Effector memory CD4-positive, alpha-beta T cell (primary cell): Measurements from ENCODE around the gene NHLRC2.

Source experiments
- DNase-seq, 3 donors: peaks; one replicate each; pipeline ENCODE4 v3.0.0-alpha.2; 2020
- H3K27ac ChIP-seq: 2 replicates; pipeline ENCODE4 v1.7.0; 2013; ENCODE audit warnings: mild to moderate bottlenecking, low read length, moderate library complexity; ENCODE audit not compliant: insufficient read depth, poor library complexity, severe bottlenecking
- H3K27me3 ChIP-seq: replicated peaks from 2 replicates; pipeline ENCODE4 v1.7.0; 2013; ENCODE audit warnings: mild to moderate bottlenecking, low read length; ENCODE audit not compliant: insufficient read depth, control insufficient read depth, poor library complexity, severe bottlenecking
- H3K36me3 ChIP-seq: 2 replicates; pipeline ENCODE4 v1.7.0; 2013; ENCODE audit warnings: mild to moderate bottlenecking, low read length, moderate library complexity; ENCODE audit not compliant: control insufficient read depth, insufficient read depth
- H3K4me1 ChIP-seq: 2 replicates; pipeline ENCODE4 v1.7.0; 2013; ENCODE audit warnings: low read length, mild to moderate bottlenecking; ENCODE audit not compliant: control insufficient read depth, insufficient read depth, poor library complexity, severe bottlenecking
- H3K4me3 ChIP-seq: 2 replicates; pipeline ENCODE4 v1.7.0; 2013; ENCODE audit warnings: low read length, low read depth, mild to moderate bottlenecking; ENCODE audit not compliant: insufficient read depth, poor library complexity, severe bottlenecking
- H3K9me3 ChIP-seq: 2 replicates; pipeline ENCODE4 v1.7.0; 2013; ENCODE audit warnings: mild to moderate bottlenecking, low read length, moderate library complexity; ENCODE audit not compliant: control insufficient read depth

The NHLRC2 gene

GRCh38 chr10:113879691-113880090, 25.2 kb downstream of the NHLRC2 start:
- Histone ChIP-seq H3K4me1 (no peaks in the 10 kb centered on the region), H3K9me3 (no peaks in the 10 kb centered on the region), H3K36me3 (peaks cover 5% of the 10 kb centered on the region), H3K27me3 (no peaks in the 10 kb centered on the region), H3K27ac (no peak overlapping the region), H3K4me3 (no peak overlapping the region)
- no peak for DNase-seq

DNA sequence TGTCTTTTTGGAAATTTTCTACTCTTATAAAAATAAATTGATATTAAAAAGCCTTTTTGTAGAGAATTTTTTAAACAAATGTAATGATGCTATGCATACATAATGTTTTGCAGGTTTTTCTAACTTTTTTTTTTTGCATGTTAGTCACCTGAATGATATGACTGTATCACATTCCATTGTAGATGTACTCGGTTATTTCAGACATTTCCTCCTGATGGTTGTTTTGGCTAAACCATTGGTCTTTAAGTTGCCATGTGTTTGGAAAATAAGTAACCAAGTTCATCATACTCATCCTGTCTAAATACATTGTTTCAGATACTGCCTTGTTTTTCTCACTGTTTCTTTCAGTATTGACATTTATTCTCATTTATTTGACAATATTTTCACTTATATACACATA, 25.8 kb downstream of the NHLRC2 start:
- Histone ChIP-seq H3K36me3 (peaks cover 5% of the 10 kb centered on the region), H3K4me1 (no peaks in the 10 kb centered on the region), H3K27ac (no peak overlapping the region), H3K9me3 (no peaks in the 10 kb centered on the region), H3K4me3 (no peak overlapping the region), H3K27me3 (no peaks in the 10 kb centered on the region)
- no peak for DNase-seq

GRCh38 chr10:113882240-113882639, 27.8 kb downstream of the NHLRC2 start:
- H3K36me3 ChIP-seq = peaks cover 5% of the 10 kb centered on the region
- H3K4me1 ChIP-seq = no peaks in the 10 kb centered on the region
- no peak overlapping the region for H3K4me3 ChIP-seq
- no peaks in the 10 kb centered on the region for H3K9me3 ChIP-seq
- DNase-seq = no peak
- no peaks in the 10 kb centered on the region for H3K27me3 ChIP-seq
- no peak overlapping the region for H3K27ac ChIP-seq

DNA sequence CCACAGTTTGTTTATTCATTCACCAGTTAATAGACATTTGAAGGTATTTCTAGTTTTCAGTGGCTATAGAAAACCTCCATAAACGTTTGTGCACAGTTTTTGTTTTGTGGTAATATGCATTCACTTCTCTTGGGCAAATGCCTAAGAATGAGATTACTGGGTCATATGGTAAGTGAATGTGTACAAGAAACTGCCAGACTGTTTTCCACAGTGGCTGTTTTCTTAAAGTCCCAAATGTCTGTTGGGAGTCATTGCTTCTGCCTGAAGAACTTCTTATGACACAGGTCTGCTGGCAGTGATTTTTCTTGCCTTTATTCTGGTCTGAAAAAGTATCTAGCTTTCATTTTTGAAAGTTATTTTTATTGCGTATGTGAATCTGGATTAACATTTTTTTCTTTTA, 35.5 kb downstream of the NHLRC2 start:
- Histone ChIP-seq H3K27ac (no peak overlapping the region), H3K9me3 (no peaks in the 10 kb centered on the region), H3K4me3 (no peak overlapping the region), H3K4me1 (no peaks in the 10 kb centered on the region), H3K27me3 (no peaks in the 10 kb centered on the region), H3K36me3 (no peaks in the 10 kb centered on the region)
- DNase-seq = no peak

GRCh38 chr10:113890769-113891168, 36.3 kb downstream of the NHLRC2 start:
- H3K36me3 ChIP-seq = no peaks in the 10 kb centered on the region
- H3K4me3 ChIP-seq = no peak overlapping the region
- no peaks in the 10 kb centered on the region for H3K9me3 ChIP-seq
- H3K4me1 ChIP-seq = no peaks in the 10 kb centered on the region
- no peak overlapping the region for H3K27ac ChIP-seq
- no peak for DNase-seq
- H3K27me3 ChIP-seq = no peaks in the 10 kb centered on the region

GRCh38 chr10:113891476-113891875, 37.0 kb downstream of the NHLRC2 start:
- Histone ChIP-seq H3K36me3 (no peaks in the 10 kb centered on the region), H3K4me1 (no peaks in the 10 kb centered on the region)
- DNase-seq = no peak

DNA sequence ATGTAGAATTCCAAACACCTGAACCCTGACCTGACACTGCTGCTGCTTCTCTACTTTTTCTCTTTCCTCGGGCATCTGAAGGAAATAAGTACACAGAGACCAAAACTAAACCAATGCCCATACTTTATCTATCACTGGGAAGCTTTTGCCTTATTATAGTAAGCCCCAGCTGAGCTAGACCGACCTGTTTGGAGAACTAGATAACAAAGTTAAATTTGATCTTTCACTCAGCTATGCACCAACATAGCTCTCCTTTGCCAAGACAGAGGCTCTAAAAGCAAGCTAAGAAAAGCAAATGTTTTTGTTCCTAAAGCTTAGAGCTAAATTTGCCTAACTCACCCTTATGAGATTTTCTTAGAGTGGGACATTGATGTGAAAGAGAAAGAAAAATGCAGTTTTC, 39.1 kb downstream of the NHLRC2 start:
- Histone ChIP-seq H3K4me1 (no peaks in the 10 kb centered on the region), H3K36me3 (no peaks in the 10 kb centered on the region), H3K27me3 (no peaks in the 10 kb centered on the region), H3K4me3 (no peak overlapping the region), H3K9me3 (no peaks in the 10 kb centered on the region), H3K27ac (no peak overlapping the region)
- no peak for DNase-seq

More at GRCh38 chr10:113891476-113891875, 37.0 kb downstream of the NHLRC2 start:
- no peaks in the 10 kb centered on the region for H3K27me3 ChIP-seq
- no peak overlapping the region for H3K27ac ChIP-seq
- H3K9me3 ChIP-seq = no peaks in the 10 kb centered on the region
- no peak overlapping the region for H3K4me3 ChIP-seq

DNA sequence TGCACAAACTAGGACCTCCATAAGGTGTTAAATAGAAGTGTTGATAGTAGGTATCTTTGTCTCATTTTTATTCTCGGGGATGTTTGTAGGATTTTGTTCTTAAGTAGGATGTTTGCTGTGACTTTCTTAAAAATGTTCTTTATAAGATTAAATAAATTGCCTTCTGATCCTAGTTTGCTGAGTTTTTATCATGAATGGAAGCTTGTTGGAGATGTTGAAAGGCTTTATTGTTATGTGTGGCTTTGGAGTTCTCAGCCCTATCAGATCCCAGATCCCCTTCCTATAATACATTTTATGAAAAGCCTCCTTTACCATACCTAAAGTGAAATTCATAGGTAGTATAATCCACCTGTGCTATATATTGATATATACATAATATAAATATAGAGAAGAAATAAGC, 40.1 kb downstream of the NHLRC2 start:
- Histone ChIP-seq H3K9me3 (no peaks in the 10 kb centered on the region), H3K27ac (no peak overlapping the region), H3K27me3 (no peaks in the 10 kb centered on the region), H3K4me1 (no peaks in the 10 kb centered on the region), H3K36me3 (no peaks in the 10 kb centered on the region), H3K4me3 (no peak overlapping the region)
- DNase-seq = no peak

GRCh38 chr10:113895018-113895417, 40.6 kb downstream of the NHLRC2 start:
- Histone ChIP-seq H3K27ac (no peak overlapping the region), H3K27me3 (no peaks in the 10 kb centered on the region), H3K9me3 (no peaks in the 10 kb centered on the region), H3K4me1 (no peaks in the 10 kb centered on the region), H3K4me3 (no peak overlapping the region), H3K36me3 (no peaks in the 10 kb centered on the region)
- no peak for DNase-seq

DNA sequence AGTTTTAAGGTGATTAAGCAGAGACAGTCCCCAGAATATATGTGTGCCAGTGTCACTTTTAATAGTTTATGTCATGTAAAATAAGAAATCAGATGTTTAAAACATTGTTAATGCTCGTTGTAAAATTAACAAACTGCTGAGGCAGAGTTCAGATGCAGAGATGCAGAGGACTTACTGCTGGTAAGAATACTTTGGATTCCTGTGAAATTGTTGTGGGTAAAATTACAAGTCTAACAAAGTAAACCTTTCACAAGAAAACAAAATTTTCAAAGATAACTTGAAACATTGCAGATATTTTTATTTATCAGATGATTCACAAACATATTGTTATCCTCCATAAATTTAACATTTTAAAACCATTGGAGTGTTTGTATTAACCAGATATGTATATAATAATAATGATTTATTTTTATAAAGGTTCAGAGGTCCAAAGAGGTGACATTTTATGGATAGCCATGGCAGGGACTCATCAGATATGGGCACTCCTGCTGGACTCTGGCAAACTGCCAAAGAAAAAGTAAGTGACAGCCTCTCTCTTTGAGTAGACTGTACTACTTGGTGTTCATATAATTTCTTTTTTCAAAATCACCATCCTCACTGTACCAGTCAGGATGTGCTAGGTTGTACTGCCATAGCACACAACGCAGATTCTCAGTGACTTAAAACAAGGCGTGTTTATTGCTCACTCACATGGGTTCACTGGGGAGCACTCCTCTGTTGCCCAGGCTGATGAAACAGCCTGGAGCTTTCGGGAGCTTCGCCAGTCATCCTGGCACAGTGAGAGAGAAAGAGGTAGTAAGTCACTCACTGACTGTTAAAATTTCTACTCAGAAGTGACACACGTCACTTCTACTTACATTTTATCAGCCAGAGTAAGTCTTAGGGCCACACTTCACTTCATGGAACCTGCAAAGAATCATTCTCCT, 43.5 kb downstream of the NHLRC2 start:
- no peak overlapping the region for H3K27ac ChIP-seq
- no peaks in the 10 kb centered on the region for H3K9me3 ChIP-seq
- no peak for DNase-seq
- no peak overlapping the region for H3K4me3 ChIP-seq
- no peaks in the 10 kb centered on the region for H3K4me1 ChIP-seq
- H3K36me3 ChIP-seq = no peaks in the 10 kb centered on the region
- H3K27me3 ChIP-seq = no peaks in the 10 kb centered on the region
